Measurements from ENCODE around the gene TUT7.

The TUT7 gene

GRCh38 chr9:86280580-86280979 is 73.6 kb downstream of the TUT7 start:
- Histone ChIP-seq H3K27ac (ENCODE audit: poor library complexity, severe bottlenecking) (no peak overlapping the region), H3K36me3 (ENCODE audit: low read depth) (peaks cover 21% of the 10 kb centered on the region), H3K9me3 (ENCODE audit: severe bottlenecking) (no peaks in the 10 kb centered on the region), H3K27me3 (ENCODE audit: insufficient read depth, poor library complexity, severe bottlenecking) (no peaks in the 10 kb centered on the region), H3K4me1 (ENCODE audit: insufficient read depth, poor library complexity, severe bottlenecking) (peaks cover 6% of the 10 kb centered on the region), H3K4me3 (ENCODE audit: severe bottlenecking) (no peak overlapping the region)
- TF ChIP-seq CTCF (IDR thresholded peaks at IDR 0.05; ENCODE audit: poor library complexity, severe bottlenecking), result no peak
- DNase-seq (ENCODE audit: low spot score), result no peak
- ATAC-seq (ENCODE audit: low read depth), result no peak

GRCh38 chr9:86279839-86280238 is 74.4 kb downstream of the TUT7 start:
- Histone ChIP-seq H3K4me1 (ENCODE audit: insufficient read depth, poor library complexity, severe bottlenecking) (peaks cover 6% of the 10 kb centered on the region), H3K4me3 (ENCODE audit: severe bottlenecking) (no peak overlapping the region), H3K27me3 (ENCODE audit: insufficient read depth, poor library complexity, severe bottlenecking) (no peaks in the 10 kb centered on the region), H3K27ac (ENCODE audit: poor library complexity, severe bottlenecking) (no peak overlapping the region), H3K36me3 (ENCODE audit: low read depth) (peaks cover 21% of the 10 kb centered on the region), H3K9me3 (ENCODE audit: severe bottlenecking) (no peaks in the 10 kb centered on the region)
- ATAC-seq (ENCODE audit: low read depth), result no peak
- DNase-seq (ENCODE audit: low spot score), result no peak
- TF ChIP-seq CTCF (IDR thresholded peaks at IDR 0.05; ENCODE audit: poor library complexity, severe bottlenecking), result no peak

GRCh38 chr9:86277072-86277471 is 77.1 kb downstream of the TUT7 start:
- H3K27ac ChIP-seq (ENCODE audit: poor library complexity, severe bottlenecking), result no peak overlapping the region
- H3K4me3 ChIP-seq (ENCODE audit: severe bottlenecking), result no peak overlapping the region
- peaks cover 41% of the 10 kb centered on the region for H3K36me3 ChIP-seq (ENCODE audit: low read depth)
- no peaks in the 10 kb centered on the region for H3K9me3 ChIP-seq (ENCODE audit: severe bottlenecking)
- TF ChIP-seq CTCF (IDR thresholded peaks at IDR 0.05; ENCODE audit: poor library complexity, severe bottlenecking), result no peak
- ATAC-seq (ENCODE audit: low read depth) (no peak), DNase-seq (ENCODE audit: low spot score) (no peak)
- peaks cover 6% of the 10 kb centered on the region for H3K4me1 ChIP-seq (ENCODE audit: insufficient read depth, poor library complexity, severe bottlenecking)
- H3K27me3 ChIP-seq (ENCODE audit: insufficient read depth, poor library complexity, severe bottlenecking), result no peaks in the 10 kb centered on the region

- Histone ChIP-seq H3K27ac (ENCODE audit: poor library complexity, severe bottlenecking) (no peak overlapping the region), H3K4me3 (ENCODE audit: severe bottlenecking) (no peak overlapping the region), H3K36me3 (ENCODE audit: low read depth) (peaks cover 52% of the 10 kb centered on the region), H3K9me3 (ENCODE audit: severe bottlenecking) (no peaks in the 10 kb centered on the region), H3K4me1 (ENCODE audit: insufficient read depth, poor library complexity, severe bottlenecking) (peaks cover under 1% of the 10 kb centered on the region), H3K27me3 (ENCODE audit: insufficient read depth, poor library complexity, severe bottlenecking) (no peaks in the 10 kb centered on the region)
- DNase-seq (ENCODE audit: low spot score), result no peak
- peak; percentile 29 for TF ChIP-seq CTCF (IDR thresholded peaks at IDR 0.05; ENCODE audit: poor library complexity, severe bottlenecking)
- ATAC-seq (ENCODE audit: low read depth), result no peak
Observed at GRCh38 chr9:86275962-86276361, 78.2 kb downstream of the TUT7 start.

GRCh38 chr9:86274821-86275643 is 79.2 kb downstream of the TUT7 start:
- no peak for DNase-seq (ENCODE audit: low spot score)
- H3K4me1 ChIP-seq (ENCODE audit: insufficient read depth, poor library complexity, severe bottlenecking), result no peaks in the 10 kb centered on the region

More at GRCh38 chr9:86274821-86275643, 79.2 kb downstream of the TUT7 start:
- no peak overlapping the region for H3K4me3 ChIP-seq (ENCODE audit: severe bottlenecking)
- no peaks in the 10 kb centered on the region for H3K9me3 ChIP-seq (ENCODE audit: severe bottlenecking)
- TF ChIP-seq CTCF (IDR thresholded peaks at IDR 0.05; ENCODE audit: poor library complexity, severe bottlenecking), result no peak
- H3K27me3 ChIP-seq (ENCODE audit: insufficient read depth, poor library complexity, severe bottlenecking), result no peaks in the 10 kb centered on the region
- no peak for ATAC-seq (ENCODE audit: low read depth)
- H3K27ac ChIP-seq (ENCODE audit: poor library complexity, severe bottlenecking), result no peak overlapping the region
- peaks cover 54% of the 10 kb centered on the region for H3K36me3 ChIP-seq (ENCODE audit: low read depth)

All from RWPE2 (cell line).